GM12801 (cell line): Measurements from ENCODE around the gene CCT5.

ENCODE experiments used
- CTCF ChIP-seq: IDR thresholded peaks from one replicate; pipeline ENCODE4 v1.5.1; 2011; ENCODE audit warnings: control low read depth; ENCODE audit not compliant: insufficient read length; ENCODE audit errors: extremely low read depth

CCT5 gene

DNA sequence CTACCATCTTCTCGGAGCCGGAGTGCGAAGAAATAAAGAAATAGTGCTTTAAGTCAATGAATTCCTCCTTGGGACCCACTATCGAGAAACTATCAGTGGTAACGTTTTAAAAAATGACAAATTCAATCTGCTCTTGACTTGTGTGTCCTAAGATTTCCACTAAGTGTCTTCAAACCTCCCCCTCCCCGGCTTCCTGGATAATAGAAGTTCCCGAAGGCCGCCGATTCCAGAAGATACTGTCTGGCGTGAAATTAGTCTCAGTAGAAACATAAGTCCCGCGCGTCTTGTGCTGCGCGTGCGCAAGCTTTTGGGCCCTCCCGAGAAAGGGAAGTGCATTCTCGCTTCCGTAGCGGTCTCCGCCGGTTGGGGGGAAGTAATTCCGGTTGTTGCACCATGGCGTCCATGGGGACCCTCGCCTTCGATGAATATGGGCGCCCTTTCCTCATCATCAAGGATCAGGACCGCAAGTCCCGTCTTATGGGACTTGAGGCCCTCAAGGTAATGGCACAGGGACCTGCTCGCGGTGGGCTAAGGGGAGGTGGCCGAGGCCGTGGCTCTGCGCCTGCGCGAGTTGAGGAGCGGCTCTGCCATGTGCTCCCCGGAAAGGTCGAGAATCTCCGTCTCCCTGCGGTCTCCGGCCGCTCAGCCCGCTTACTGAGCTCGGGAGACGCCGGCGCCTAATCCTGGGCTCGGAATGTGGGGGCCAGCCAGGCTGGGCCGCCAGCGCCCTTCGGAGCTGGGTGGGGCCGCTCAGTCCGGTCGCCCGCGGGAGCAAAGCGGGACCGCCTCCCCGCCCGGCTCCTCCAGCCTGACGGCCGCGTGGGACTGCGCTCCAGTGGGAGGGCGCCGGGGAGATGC is at the start of gene CCT5:
Gene CCT5 (plus strand): TSS at position 333 of the 858 bp plus-strand sequence. CDS start 61 bp downstream, at position 394.
- TF ChIP-seq CTCF, result no peak

GRCh38 chr5:10201223-10201868 is 48.7 kb upstream of the CCT5 start:
- no peak for TF ChIP-seq CTCF

GRCh38 chr5:10202089-10202910 is 47.8 kb upstream of the CCT5 start:
- no peak for TF ChIP-seq CTCF

DNA sequence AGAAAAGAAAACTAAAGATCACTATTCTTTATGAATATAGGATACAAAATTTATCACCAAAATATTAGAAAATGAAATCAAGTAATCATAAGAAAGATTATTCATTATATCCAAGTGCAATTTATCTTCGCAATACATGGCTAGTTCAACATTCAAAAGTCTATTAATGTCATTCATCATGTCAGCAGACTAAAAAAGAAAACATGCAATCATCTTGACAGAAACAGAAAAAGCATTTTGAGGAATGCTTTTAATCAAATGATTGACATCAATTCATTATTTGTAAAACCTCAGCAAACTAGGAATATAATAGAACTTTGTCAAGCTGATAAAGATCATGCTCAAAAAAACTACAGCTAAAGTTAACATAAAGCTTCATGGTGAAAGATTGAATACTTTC is 41.1 kb upstream of the CCT5 start:
- TF ChIP-seq CTCF, result no peak

DNA sequence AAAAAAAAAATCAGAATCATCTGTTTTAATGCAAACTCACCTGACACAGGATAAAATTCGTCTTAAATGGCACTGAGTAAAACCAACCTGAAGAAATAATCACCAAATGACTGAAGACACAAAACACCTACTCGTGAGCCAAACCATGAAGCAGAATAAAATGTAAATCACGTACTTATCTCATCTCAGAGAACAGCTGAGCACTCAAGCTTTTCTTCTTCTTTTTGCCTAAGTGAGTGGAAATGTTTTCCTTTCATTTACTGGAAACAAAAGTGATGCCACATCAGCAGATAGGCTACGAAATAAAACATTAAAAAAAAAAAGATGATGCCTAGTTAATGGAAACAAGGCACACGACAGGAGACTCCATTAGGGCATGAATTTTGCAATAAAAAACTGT is 36.8 kb upstream of the CCT5 start:
- TF ChIP-seq CTCF, result no peak

- no peak for TF ChIP-seq CTCF
These were observed 36.0 kb upstream of the CCT5 start for GRCh38 chr5:10214041-10214440.

DNA sequence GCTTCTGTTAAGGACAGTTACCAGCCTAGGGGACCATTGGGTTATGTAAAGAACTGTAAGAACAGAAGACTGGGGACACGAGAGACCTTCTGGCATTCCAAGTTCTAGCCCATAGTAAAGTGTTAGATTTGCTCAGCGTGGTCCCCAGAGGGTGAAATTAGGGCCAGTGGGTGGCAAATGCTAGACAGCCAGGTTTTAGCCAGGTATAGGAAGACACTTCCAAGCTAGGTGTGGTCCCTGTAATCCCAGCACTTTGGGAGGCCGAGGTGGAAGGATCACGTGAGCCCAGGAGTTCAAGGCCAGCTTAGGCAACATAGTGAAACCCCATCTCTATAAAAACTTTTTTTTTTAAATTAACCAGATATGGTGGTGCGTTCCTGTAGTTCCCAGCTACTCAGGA is 34.7 kb upstream of the CCT5 start:
- TF ChIP-seq CTCF, result no peak
